Measurements from ENCODE around the gene ZNF821.
"Not testable (repeated sequence)": the region's sequence is repeated elsewhere in the genome, so short reads cannot be mapped to it uniquely, and the experiment has no call there.

The ZNF821 gene

DNA sequence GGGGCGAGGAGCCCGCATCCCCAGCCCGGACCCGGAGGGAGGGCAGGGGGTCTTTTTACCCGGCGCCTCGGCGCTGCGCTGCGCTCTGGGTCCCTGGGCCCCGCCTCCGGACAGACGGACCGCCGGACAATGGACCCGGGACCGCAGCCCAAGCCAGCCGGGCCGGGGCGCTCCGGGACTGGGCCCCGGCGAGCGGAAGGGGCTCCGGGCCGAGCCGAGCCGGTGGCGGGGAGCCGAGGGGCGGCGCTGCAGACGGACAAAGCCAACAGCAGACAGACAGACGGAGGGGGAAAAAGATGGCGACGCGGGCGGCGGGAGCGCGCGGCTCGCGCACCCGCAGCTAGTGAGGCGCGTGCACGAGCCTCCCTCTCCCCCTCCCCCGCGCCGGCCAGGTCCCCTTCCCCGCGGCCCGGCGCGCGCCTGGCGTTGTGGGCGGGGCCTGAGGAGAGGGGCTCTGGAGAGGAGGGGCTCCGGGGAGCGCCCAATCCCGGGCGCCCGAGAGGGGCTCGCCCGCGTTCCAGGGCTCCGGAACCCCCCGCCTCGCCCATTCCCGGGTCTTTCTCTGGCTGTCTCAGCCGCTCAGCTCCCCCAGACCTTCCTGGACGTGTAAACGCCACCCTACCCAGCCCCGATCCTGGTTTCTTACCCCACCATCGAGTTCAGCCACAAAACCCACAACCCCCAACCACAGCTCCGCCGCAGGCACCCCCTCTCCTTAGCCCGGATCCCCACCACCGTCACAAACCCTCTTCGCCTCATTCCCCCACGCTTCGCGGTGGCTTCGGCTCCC is at the start of gene ZNF821:
TSS of gene ZNF821 (minus strand) at position 334 of the 790 bp plus-strand sequence. CDS start 4,236 bp downstream, outside the sequence.
- DNase-seq = peak; percentile 73

GRCh38 chr16:71933017-71933416 is 49.0 kb upstream of the ZNF821 start:
- no peak for DNase-seq

GRCh38 chr16:71931599-71931998 is 47.6 kb upstream of the ZNF821 start:
- DNase-seq = no peak

DNA sequence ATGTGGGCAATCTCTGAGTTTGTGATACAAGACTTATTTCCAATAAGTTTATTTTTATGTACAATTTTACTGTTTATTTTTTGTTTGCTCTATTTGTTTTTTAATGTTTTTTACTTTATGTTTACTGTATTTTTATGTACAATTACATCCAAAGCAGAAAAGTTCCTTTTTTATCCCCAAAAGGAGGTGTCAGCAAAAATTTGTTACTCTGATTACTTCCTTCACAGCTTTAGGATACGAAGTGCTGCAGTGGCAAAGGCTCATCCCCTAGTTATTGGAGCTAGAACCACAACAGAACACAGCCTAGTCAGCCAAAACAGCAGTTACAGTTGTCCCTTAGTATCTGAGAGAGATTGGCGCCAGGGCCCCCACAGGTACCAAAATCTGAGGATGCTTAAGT is 47.0 kb upstream of the ZNF821 start:
- DNase-seq = no peak

GRCh38 chr16:71930013-71930563 is 46.1 kb upstream of the ZNF821 start:
- no peak for DNase-seq

GRCh38 chr16:71929048-71929447 is 45.1 kb upstream of the ZNF821 start:
- DNase-seq = no peak

GRCh38 chr16:71927787-71928186 is 43.8 kb upstream of the ZNF821 start:
- no peak for DNase-seq

DNA sequence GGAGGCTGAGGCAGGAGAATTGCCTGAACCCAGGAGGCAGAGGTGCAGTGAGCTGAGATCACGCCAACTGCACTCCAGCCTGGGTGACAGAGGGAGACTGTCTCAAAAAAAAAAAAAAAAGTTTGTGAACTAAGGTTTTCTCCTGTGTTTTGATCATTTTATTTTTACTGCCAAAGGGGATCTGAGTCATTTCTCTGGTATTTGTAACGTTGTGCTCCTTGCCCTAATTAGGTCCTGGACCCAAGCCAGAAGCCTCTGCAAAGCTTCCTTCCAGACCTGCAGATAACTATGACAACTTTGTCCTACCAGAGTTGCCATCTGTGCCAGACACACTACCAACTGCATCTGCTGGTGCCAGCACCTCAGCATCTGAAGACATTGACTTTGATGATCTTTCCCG is 43.4 kb upstream of the ZNF821 start:
- no peak for DNase-seq

DNA sequence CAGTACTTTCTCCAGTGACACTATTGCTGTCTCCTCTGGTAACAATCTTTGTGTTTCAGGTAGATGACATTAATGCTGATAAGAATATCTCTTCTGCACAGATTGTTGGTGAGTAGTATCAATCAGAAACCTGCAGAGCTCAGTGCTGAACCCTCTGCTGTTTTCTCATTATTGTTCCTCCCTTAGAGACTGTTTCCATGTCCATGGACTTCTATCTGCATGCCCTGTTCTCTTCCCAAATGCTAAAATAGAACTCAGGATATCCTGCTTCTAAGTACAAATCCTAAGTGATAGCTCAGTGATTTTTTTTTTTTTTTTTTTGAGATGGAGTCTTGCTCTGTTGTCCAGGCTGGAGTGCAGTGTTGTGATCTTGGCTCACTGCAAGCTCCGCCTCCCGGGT is 40.7 kb upstream of the ZNF821 start:
- no peak for DNase-seq

GRCh38 chr16:71923941-71924690 is 40.1 kb upstream of the ZNF821 start:
- DNase-seq = no peak

DNA sequence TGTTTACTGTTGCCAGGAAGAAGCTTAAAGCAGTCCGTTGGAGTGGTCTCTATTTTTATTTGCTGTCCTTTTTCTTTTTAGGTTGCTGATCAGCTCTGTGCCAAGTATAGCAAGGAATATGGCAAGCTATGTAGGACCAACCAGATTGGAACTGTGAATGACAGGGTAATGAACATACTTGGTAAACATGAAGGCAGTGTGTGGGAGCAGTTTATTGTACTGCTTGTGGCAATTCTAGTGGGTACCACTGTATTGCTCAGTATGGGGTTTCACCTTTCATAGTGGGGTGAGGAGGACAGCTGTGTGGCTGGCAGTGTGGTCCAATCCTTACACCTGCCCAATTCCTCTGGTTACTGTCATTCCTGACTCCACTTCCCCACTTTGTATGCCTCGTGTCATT is 36.7 kb upstream of the ZNF821 start:
- DNase-seq = no peak

DNA sequence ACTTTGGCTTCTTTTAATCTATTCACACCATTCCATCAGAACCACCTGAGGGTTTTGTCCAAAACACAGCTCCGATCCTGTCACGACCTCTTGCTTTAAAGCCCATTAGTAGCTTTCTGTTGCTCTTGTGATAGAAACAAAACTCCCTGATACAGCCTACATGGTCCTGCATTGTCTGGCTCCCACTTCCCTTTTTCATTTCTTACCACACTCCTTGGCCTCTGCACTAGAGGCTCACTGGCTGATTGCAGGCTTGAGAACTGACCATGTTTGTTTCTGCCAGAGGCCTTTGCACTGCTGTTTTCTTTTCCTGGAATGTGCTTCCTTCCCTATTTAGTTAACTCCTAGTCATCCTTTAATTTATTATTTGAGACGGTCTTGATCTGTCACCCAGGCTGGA is 35.1 kb upstream of the ZNF821 start:
- DNase-seq = no peak

DNA sequence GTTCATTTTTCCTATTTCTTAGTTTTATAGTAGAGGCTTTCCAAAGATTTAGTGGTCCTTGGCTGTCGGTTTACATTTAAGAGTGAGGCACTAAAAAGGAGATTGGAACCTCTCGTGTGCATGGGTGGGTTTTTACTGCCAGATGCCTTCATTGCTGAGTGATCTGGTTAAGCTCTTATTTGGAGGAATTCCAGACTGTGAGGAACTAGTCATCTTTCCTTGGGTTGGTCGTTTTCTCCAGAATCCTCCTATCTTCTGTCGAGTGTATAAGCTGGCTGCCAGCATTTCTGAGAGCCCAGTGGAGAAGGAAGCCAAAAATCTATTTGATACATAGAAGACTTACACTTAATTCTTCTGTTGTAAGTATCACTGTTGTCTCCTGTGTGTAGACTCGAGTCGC is 33.9 kb upstream of the ZNF821 start:
- DNase-seq = no peak

- no peak for DNase-seq
These were observed 32.5 kb upstream of the ZNF821 start for GRCh38 chr16:71916397-71916920.

DNA sequence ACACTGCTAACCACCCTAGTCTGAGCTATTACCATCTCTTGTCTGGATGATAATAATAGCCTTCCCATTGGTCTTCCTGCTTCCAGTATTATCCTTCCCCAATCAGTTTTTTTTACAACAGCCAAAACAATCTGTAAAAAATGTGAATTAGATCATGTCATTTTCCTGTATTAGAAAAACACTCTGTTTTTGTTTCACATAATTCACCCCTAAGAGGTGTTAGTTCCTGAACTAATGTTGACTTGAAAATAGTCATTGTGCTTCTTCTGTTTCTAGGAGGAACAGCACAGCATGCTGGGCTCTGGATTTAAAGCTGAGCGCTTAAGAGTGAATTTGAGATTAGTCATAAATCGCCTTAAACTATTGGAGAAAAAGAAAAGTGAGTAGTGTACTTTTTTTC is 31.4 kb upstream of the ZNF821 start:
- DNase-seq = no peak

- DNase-seq = no peak
These were observed 30.8 kb upstream of the ZNF821 start for GRCh38 chr16:71914802-71915201.

DNA sequence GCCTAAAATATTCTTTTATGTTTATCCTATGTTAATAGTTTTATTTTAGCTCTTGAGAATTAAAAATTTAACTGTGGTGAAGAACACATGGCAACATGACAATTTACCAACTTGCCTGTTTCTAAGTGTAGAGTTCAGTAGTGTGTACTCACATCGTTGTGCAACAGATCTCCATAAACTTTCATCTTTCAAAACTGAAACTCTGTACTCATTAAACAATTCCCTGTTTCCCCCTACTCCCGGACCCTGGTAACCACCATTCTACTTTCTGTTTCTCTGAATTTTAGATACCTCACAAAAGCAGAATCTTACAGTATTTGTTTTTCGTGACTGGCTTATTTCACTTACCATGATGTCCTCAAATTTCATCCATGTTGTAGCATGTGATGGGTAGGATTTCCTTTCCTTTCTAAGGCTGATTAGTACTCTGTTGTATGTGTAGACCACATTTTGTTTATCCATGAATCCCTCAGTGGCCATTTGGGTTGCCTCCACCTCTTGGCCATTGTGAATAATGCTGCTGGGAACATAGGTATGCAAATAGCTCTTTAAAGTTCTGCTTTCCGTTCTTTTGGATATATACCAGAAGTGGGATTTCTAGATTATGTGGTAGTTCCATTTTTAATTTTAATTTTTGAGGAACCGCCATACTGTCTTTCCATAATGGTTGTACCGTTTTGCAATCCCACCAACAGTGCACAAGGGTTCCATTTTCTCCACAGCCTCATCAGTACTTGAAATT is 28.7 kb upstream of the ZNF821 start:
- DNase-seq = no peak

DNA sequence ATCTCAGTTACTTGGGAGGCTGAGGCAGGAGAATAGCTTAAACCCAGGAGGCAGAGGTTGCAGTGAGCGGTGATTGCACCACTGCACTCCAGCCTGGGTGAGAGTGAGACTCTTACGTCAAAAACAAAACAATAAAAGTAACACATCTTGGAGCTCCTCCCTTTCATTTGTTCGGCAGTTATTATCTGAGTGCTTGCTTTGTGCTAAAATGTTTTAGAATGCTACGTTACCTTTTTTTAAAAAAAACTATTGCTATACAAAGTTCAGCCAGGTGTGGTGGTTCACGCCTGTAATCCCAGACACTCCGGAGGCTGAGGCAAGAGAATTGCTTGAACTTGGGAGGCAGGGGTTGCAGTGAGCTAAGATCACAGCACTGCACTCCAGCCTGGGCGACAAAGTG is 27.1 kb upstream of the ZNF821 start:
- DNase-seq = no peak

GRCh38 chr16:71905765-71906164 is 21.8 kb upstream of the ZNF821 start:
- DNase-seq = not testable (repeated sequence)

GRCh38 chr16:71904239-71904638 is 20.3 kb upstream of the ZNF821 start:
- no peak for DNase-seq

DNA sequence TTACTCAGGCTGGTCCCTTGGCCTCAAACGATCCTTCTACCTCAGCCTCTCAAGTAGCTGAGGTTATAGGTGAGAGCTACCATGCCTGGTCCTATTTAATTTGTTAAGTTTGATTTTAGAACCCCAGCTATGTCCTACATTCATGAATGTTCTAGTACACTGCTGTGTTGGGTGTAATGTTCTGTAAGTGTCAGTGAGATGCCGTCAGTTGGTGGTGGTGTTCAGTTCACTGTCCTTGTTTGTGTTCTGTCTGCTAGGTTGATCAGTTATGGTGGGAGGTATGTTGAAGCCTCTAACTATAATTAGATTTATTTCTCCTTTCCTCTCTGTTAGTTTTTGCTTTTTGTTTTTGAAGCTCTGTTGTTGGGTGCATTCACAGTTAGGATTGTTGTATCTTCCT is 19.6 kb upstream of the ZNF821 start:
- DNase-seq = no peak

- DNase-seq = no peak
These were observed 18.8 kb upstream of the ZNF821 start for GRCh38 chr16:71902656-71903365.

Data from activated naive CD4-positive, alpha-beta T cell treated with anti-CD3 and anti-CD28 coated beads, Interleukin-2, amount 50 U/mL, for 16 hours (primary cell).